Ascending aorta (tissue), 2 donors: ENCODE results near the gene SETD7. TPM values are rescaled to one million over a fixed set of nuclear protein-coding genes. Genes with fewer than 3 reads are reported as not detected.

Experiments used
- DNase-seq, 2 donors: peaks; one replicate each; pipeline ENCODE4 v3.0.0-alpha.2; 2019; ENCODE audit warnings: low spot score in 2 of 2
- H3K27ac ChIP-seq, 2 donors: fragments of 200-600 bp; sonication (generic); one replicate each; pipeline ENCODE4 v1.5.1; 2016 to 2017; ENCODE audit warnings: mild to moderate bottlenecking in 1 of 2
- H3K27me3 ChIP-seq: fragments of 200-600 bp; sonication (generic); one replicate; pipeline ENCODE4 v1.5.1; 2017
- H3K36me3 ChIP-seq, 2 donors: fragments of 200-600 bp; sonication (generic); one replicate each; pipeline ENCODE4 v1.5.1; 2016
- H3K4me1 ChIP-seq, 2 donors: fragments of 200-600 bp; sonication (generic); one replicate each; pipeline ENCODE4 v1.5.1; 2016 to 2017; ENCODE audit warnings: mild to moderate bottlenecking in 1 of 2
- H3K4me3 ChIP-seq, 2 donors: fragments of 200-600 bp; sonication (generic); one replicate each; pipeline ENCODE4 v1.5.1; 2016 to 2017; ENCODE audit warnings: mild to moderate bottlenecking in 1 of 2
- H3K9me3 ChIP-seq, 2 donors: fragments of 200-600 bp; sonication (generic); one replicate each; pipeline ENCODE4 v1.5.1; 2016
- intact Hi-C: fragments of 100-400 bp; cut with DNase I; formaldehyde crosslinking; loops from one replicate; pipeline ENCODE4 v1.15.1; 2023
- total RNA-seq: library from RNA; depleted of rRNA; stranded (reverse); fragments of >200 nt; gene quantifications from one replicate; pipeline ENCODE4 v1.1.0, GENCODE V29; 2016
- TF ChIP-seq, protein P1 (sequence below), 3 experiments: fragments of 200-600 bp in 2 of 3; fragments of 450-650 bp in 1 of 3; sonication (generic) in 2 of 3; IDR thresholded peaks; one replicate each; pipeline ENCODE4 v1.5.1; 2016 to 2019; ENCODE audit warnings: antibody characterized with exemption in 3 of 3, mild to moderate bottlenecking in 1 of 3, moderate library complexity in 1 of 3

Gene SETD7
- total RNA-seq, 1 donor from 2014 or later: 33.2 TPM

DNA sequence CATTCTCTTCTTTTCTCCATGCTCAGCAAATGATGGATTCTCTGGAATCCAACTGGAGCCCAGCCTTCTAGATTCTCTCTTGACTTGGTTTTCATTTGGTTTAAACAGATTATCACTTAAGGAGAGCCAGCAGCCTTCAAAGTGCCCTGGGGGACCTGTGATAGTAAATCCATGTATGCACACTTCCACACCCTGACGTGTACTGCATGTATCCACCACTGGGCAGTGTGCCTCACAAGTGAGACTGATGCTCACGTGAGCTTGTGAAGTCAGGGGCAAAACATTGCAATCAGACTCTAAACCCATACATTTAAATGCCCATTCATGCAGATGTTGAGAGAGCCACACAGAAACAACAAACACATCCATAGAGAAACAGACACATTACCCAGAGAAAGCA lies 28.0 kb upstream of the SETD7 start:
- DNase-seq: no peak
- TF ChIP-seq, protein P1, sequence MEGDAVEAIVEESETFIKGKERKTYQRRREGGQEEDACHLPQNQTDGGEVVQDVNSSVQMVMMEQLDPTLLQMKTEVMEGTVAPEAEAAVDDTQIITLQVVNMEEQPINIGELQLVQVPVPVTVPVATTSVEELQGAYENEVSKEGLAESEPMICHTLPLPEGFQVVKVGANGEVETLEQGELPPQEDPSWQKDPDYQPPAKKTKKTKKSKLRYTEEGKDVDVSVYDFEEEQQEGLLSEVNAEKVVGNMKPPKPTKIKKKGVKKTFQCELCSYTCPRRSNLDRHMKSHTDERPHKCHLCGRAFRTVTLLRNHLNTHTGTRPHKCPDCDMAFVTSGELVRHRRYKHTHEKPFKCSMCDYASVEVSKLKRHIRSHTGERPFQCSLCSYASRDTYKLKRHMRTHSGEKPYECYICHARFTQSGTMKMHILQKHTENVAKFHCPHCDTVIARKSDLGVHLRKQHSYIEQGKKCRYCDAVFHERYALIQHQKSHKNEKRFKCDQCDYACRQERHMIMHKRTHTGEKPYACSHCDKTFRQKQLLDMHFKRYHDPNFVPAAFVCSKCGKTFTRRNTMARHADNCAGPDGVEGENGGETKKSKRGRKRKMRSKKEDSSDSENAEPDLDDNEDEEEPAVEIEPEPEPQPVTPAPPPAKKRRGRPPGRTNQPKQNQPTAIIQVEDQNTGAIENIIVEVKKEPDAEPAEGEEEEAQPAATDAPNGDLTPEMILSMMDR (IDR thresholded peaks at IDR 0.05): no peak
- no peak overlapping the region for H3K27ac ChIP-seq
- intact Hi-C loops: no loop called here
- H3K36me3 ChIP-seq: no peaks in the 10 kb centered on the region
- H3K27me3 ChIP-seq: no peaks in the 10 kb centered on the region
- H3K4me3 ChIP-seq: no peak overlapping the region
- no peaks in the 10 kb centered on the region for H3K4me1 ChIP-seq
- H3K9me3 ChIP-seq: no peaks in the 10 kb centered on the region

DNA sequence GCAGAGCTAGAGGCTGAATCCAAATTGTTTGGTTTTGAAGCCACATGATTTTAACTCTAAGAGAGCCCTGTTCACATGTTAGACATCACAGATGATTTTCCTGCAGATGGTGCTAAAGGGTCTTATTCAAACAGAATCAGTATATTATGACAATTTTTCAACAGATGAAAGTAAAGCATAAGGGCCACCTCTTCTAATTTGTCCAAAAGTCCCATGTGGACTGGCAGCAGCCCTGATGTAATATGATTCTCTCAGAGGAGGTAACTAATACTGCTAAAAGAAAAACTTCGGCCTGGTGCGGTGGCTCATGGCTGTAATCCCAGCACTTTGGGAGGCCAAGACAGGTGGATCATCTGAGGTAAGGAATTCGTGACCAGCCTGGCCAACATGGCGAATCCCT lies 26.0 kb upstream of the SETD7 start:
- intact Hi-C loops: no loop called here
- H3K27me3 ChIP-seq: no peaks in the 10 kb centered on the region

DNA sequence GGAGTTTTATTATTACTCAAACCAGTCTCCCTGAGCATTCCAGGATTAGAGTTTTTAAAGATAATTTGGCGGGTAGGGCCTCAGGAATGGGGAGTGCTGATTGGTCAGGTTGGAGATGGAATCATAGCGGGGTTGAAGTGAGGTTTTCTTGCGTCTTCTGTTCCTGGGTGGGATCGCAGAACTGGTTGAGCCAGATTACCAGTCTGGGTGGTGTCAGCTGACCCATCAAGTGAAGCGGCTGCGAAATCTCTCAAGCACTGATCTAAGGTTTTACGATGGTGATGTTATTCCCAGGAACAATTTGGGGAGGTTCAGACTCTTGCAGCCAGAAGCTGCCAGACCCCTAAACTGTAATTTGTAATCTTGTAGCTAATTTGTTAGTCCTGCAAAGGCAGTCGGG lies 25.1 kb upstream of the SETD7 start:
- no peak overlapping the region for H3K4me3 ChIP-seq
- H3K36me3 ChIP-seq: no peaks in the 10 kb centered on the region
- no peak overlapping the region for H3K27ac ChIP-seq
- TF ChIP-seq, protein P1 (IDR thresholded peaks at IDR 0.05): no peak
- no peaks in the 10 kb centered on the region for H3K9me3 ChIP-seq
- no peaks in the 10 kb centered on the region for H3K27me3 ChIP-seq
- intact Hi-C loops: no loop called here
- no peak for DNase-seq
- H3K4me1 ChIP-seq: no peaks in the 10 kb centered on the region

More for the DNA sequence above, 26.0 kb upstream of the SETD7 start:
- no peaks in the 10 kb centered on the region for H3K36me3 ChIP-seq
- DNase-seq: no peak
- no peaks in the 10 kb centered on the region for H3K4me1 ChIP-seq
- H3K27ac ChIP-seq: no peak overlapping the region
- H3K4me3 ChIP-seq: no peak overlapping the region
- TF ChIP-seq, protein P1 (IDR thresholded peaks at IDR 0.05): no peak
- H3K9me3 ChIP-seq: no peaks in the 10 kb centered on the region

DNA sequence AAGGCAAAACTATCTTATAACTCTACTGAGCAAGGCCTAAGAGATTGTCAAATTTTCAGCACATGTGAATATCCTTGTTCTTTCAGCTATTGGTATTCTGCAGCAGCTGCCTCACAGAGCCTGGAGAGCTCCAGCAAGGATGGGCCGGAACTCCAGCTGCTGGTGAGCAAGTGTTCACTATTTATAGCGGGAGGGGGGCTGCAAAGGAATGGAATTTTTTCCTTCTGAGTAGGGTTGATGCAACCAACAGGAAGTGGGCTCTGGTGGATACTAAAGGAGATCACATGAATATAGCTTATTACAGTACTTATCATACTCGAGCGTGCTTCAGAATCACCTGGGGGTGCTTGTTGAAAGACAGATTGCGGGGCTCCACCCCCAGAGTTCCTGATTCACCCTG lies 20.2 kb upstream of the SETD7 start:
- Histone ChIP-seq H3K4me3 (no peak overlapping the region), H3K9me3 (no peaks in the 10 kb centered on the region), H3K4me1 (no peaks in the 10 kb centered on the region), H3K36me3 (no peaks in the 10 kb centered on the region), H3K27me3 (no peaks in the 10 kb centered on the region), H3K27ac (no peak overlapping the region)
- DNase-seq: no peak
- intact Hi-C loops: no loop called here
- TF ChIP-seq, protein P1 (IDR thresholded peaks at IDR 0.05): no peak

DNA sequence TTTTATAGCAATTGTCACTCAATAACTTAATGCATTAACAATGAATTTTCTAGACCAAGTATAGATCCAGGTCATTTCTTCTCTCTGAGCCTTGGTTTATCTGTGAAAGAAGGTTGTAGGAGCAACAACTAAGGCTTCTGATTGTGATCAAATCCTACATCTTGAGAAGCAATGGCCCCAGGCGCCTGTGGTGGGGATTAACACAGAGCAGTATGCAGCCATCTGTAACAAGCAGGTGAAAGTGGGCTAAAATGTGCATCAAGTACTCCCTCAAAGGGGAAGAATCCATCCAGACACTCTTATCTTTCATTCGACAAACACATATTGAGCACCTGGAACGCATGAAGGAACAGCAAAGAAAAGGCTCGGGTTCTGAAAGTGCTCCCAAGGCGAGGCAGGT lies 19.1 kb upstream of the SETD7 start:
- intact Hi-C loops: no loop called here
- H3K4me1 ChIP-seq: no peaks in the 10 kb centered on the region

More for the DNA sequence above, 19.1 kb upstream of the SETD7 start:
- no peaks in the 10 kb centered on the region for H3K9me3 ChIP-seq
- DNase-seq: no peak
- no peak overlapping the region for H3K4me3 ChIP-seq
- H3K36me3 ChIP-seq: no peaks in the 10 kb centered on the region
- TF ChIP-seq, protein P1 (IDR thresholded peaks at IDR 0.05): no peak
- no peak overlapping the region for H3K27ac ChIP-seq
- H3K27me3 ChIP-seq: no peaks in the 10 kb centered on the region
